GM21447 (cell line): ENCODE results near the gene TSPAN16.
"Not testable (repeated sequence)": the region's sequence is repeated elsewhere in the genome, so short reads cannot be mapped to it uniquely, and the experiment has no call there.

Experiments
- ATAC-seq: cut with Tn5 transposase; IDR thresholded peaks from one replicate; pipeline ENCODE4 v1.9.1; 2021; ENCODE audit not compliant: unreplicated experiment

TSPAN16 gene

GRCh38 chr19:11339254-11340098 is 43.5 kb downstream of the TSPAN16 start, which contains the start of gene RAB3D:
RAB3D (minus strand) TSS chr19:11339657; CDS start chr19:11337399, 2,258 bp downstream.
- peak; percentile 68 for ATAC-seq

GRCh38 chr19:11340099-11340467 is 44.1 kb downstream of the TSPAN16 start:
- ATAC-seq, result not testable (repeated sequence)

- no peak for ATAC-seq
These were observed 46.5 kb downstream of the TSPAN16 start for GRCh38 chr19:11342429-11342828.

GRCh38 chr19:11345122-11345803 is 49.3 kb downstream of the TSPAN16 start:
- no peak for ATAC-seq

- ATAC-seq, result peak; percentile 87
These were observed 50.4 kb downstream of the TSPAN16 start, which contains the start of the genes CCDC159 and TMEM205 for GRCh38 chr19:11346104-11346940. CCDC159 (plus strand) TSS chr19:11346519; CDS start chr19:11346607, 88 bp downstream. TMEM205 (minus strand) TSS chr19:11346268; CDS start chr19:11345619, 649 bp downstream.

- no peak for ATAC-seq
These were observed 51.6 kb downstream of the TSPAN16 start for GRCh38 chr19:11347546-11348039.

- no peak for ATAC-seq
These were observed 53.2 kb downstream of the TSPAN16 start for GRCh38 chr19:11349171-11349570.

GRCh38 chr19:11354102-11354501 is 58.1 kb downstream of the TSPAN16 start:
- ATAC-seq, result not testable (repeated sequence)

- ATAC-seq, result no peak
These were observed 59.5 kb downstream of the TSPAN16 start, which contains the start of gene PLPPR2 for GRCh38 chr19:11355160-11356073. PLPPR2 (plus strand) TSS chr19:11355432; CDS start chr19:11357674, 2,242 bp downstream.

GRCh38 chr19:11356074-11356397 is 60.1 kb downstream of the TSPAN16 start:
- no peak for ATAC-seq

GRCh38 chr19:11356676-11357550 is 61.0 kb downstream of the TSPAN16 start:
- no peak for ATAC-seq

GRCh38 chr19:11359421-11359820 is 63.5 kb downstream of the TSPAN16 start:
- no peak for ATAC-seq

- ATAC-seq, result no peak
These were observed 65.2 kb downstream of the TSPAN16 start for GRCh38 chr19:11361037-11361770.

GRCh38 chr19:11361771-11362731 is 66.1 kb downstream of the TSPAN16 start:
- ATAC-seq, result no peak

GRCh38 chr19:11363881-11364280 is 67.9 kb downstream of the TSPAN16 start:
- no peak for ATAC-seq

- ATAC-seq, result no peak
These were observed 68.4 kb downstream of the TSPAN16 start for GRCh38 chr19:11364296-11364904.

- no peak for ATAC-seq
These were observed 69.0 kb downstream of the TSPAN16 start for GRCh38 chr19:11364935-11365334.
